GM12801 (cell line): ENCODE measurements around the gene HMGN3.

Source experiments
- CTCF ChIP-seq: IDR thresholded peaks from one replicate; pipeline ENCODE4 v1.5.1; 2011; ENCODE audit warnings: control low read depth; ENCODE audit not compliant: insufficient read length; ENCODE audit errors: extremely low read depth

Gene HMGN3

GRCh38 chr6:79184086-79184485 lies 50.4 kb downstream of the HMGN3 start:
- TF ChIP-seq CTCF, result no peak

- TF ChIP-seq CTCF, result no peak
Measured at GRCh38 chr6:79180052-79180451, 54.4 kb downstream of the HMGN3 start.

- TF ChIP-seq CTCF, result no peak
Measured at GRCh38 chr6:79173378-79173777, 61.1 kb downstream of the HMGN3 start.

GRCh38 chr6:79170959-79171358 lies 63.5 kb downstream of the HMGN3 start:
- TF ChIP-seq CTCF, result no peak

- no peak for TF ChIP-seq CTCF
Measured at GRCh38 chr6:79170431-79170830, 64.1 kb downstream of the HMGN3 start.

- TF ChIP-seq CTCF, result no peak
Measured at GRCh38 chr6:79168695-79168980, 65.8 kb downstream of the HMGN3 start.

- TF ChIP-seq CTCF, result no peak
Measured at GRCh38 chr6:79167931-79168694, 66.4 kb downstream of the HMGN3 start.

- TF ChIP-seq CTCF, result no peak
Measured at GRCh38 chr6:79159846-79160245, 74.6 kb downstream of the HMGN3 start.
